ENCODE results near the gene CYFIP1.

CYFIP1 gene

DNA sequence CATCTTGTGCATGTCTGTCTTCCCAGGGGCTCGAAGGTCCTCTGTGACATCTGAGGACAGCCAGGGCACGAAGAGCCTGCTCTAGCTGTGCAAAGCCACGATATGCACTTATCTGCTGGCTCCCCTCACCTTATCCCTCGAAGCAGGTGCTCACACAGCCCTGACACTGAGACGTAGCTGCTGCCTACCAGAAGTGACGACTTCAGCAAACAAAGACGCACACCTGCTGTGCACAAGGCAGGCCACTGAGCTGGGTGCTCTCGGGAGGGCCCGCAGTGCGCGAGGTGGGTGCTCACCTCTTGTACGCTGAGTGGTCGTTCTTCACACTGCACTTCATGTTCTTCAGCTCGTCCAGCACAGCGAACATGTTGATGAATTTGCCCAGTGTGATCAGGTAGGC lies 37.3 kb downstream of the CYFIP1 start:
- TF ChIP-seq, protein P1, sequence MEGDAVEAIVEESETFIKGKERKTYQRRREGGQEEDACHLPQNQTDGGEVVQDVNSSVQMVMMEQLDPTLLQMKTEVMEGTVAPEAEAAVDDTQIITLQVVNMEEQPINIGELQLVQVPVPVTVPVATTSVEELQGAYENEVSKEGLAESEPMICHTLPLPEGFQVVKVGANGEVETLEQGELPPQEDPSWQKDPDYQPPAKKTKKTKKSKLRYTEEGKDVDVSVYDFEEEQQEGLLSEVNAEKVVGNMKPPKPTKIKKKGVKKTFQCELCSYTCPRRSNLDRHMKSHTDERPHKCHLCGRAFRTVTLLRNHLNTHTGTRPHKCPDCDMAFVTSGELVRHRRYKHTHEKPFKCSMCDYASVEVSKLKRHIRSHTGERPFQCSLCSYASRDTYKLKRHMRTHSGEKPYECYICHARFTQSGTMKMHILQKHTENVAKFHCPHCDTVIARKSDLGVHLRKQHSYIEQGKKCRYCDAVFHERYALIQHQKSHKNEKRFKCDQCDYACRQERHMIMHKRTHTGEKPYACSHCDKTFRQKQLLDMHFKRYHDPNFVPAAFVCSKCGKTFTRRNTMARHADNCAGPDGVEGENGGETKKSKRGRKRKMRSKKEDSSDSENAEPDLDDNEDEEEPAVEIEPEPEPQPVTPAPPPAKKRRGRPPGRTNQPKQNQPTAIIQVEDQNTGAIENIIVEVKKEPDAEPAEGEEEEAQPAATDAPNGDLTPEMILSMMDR (IDR thresholded peaks at IDR 0.05; ENCODE audit: low read depth, low read length, missing control alignments): no peak
- no peak for DNase-seq (ENCODE audit: extremely low read depth, low read depth)
- H3K4me3 ChIP-seq (replicated peaks; ENCODE audit: low read depth, low read length): no peak overlapping the region

DNA sequence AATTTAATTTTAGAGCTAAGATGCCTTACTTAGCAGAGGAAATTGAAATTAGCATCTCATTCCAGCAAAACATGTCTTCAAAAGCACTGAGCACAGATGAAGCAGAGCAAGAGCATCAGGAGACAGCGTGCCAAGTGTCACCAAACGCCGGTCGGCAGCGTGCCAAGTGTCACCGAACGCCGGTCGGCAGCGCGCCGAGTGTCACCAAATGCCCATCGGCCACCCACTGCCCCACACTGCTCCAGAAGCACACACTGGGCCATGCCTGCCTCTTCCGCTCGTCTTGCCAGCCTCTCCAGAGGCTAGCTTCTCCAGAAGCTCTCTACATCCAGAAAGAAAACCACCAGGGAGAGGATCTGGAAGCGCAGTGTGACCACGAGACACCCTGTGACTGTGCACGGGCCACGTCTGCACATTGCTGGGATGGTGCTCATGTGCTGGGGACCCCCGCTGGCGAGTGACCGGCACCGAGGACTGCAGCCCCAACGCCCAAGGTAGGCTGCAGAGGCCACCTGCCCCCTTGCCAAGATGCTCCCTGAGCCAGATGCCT lies 37.8 kb downstream of the CYFIP1 start:
- TF ChIP-seq, protein P1 (IDR thresholded peaks at IDR 0.05; ENCODE audit: low read depth, low read length, missing control alignments): no peak
- H3K4me3 ChIP-seq (replicated peaks; ENCODE audit: low read depth, low read length): no peak overlapping the region
- no peak for DNase-seq (ENCODE audit: extremely low read depth, low read depth)

DNA sequence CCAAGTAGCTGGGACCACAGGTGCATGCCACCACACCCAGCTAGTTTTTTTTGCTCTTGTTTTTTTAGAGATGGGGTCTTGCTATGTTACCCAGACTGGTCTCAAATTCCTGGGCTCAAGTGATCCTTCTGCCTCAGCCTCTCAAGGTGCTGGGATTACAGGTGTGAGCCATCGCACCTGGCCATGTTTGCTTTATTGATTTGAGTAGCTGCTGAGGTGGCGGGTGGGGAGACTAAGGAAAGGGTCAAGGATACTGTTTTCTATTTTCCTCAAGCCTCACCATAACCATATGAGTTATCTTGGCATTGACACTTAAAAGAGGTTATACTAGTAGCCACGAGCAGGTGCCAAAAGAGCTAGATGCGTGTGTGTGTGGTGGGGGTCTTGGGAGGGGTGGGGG lies 39.0 kb downstream of the CYFIP1 start:
- TF ChIP-seq, protein P1 (IDR thresholded peaks at IDR 0.05; ENCODE audit: low read depth, low read length, missing control alignments): no peak
- no peak overlapping the region for H3K4me3 ChIP-seq (replicated peaks; ENCODE audit: low read depth, low read length)
- DNase-seq (ENCODE audit: extremely low read depth, low read depth): no peak

DNA sequence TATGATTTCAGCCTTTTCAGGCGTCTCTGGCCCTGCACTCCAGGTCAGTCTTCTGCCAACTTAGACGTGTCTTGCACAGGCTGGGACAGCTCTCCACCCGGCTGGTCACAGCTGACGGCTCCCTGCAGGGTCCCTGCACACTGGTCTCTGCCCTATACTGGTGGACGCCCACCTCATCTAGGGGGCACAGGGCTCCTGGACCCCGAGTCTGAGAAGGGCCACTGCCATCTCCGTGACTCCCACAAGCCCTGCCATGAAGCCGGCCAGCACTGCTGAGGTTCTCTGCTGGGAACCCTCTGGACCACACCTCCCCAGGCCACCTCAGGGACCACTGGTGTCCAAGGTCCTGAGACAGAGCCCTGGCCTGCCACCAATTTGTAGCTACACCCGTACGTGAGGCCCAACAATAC lies 40.5 kb downstream of the CYFIP1 start:
- no peak for DNase-seq (ENCODE audit: extremely low read depth, low read depth)
- H3K4me3 ChIP-seq (replicated peaks; ENCODE audit: low read depth, low read length): no peak overlapping the region
- TF ChIP-seq, protein P1 (IDR thresholded peaks at IDR 0.05; ENCODE audit: low read depth, low read length, missing control alignments): no peak

DNA sequence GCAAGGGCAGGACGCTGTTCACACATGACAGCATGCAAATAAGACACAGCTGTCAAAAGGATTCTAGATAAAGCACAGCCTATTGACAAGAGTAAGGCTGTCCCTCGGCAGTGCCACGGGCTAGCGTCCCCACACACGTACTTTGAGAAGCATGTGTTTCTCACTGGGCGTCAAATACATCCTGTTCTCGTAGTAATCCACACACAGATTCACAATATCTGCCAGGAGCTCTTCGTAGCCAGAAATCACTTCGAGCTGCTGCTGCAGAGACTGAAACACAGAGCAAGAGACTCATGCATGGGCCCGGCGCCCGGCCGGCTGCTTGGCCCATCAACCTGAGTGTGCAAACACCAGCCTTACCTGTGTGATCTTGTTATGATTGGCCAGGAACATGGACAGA lies 41.1 kb downstream of the CYFIP1 start:
- H3K4me3 ChIP-seq (replicated peaks; ENCODE audit: low read depth, low read length): no peak overlapping the region
- TF ChIP-seq, protein P1 (IDR thresholded peaks at IDR 0.05; ENCODE audit: low read depth, low read length, missing control alignments): no peak
- no peak for DNase-seq (ENCODE audit: extremely low read depth, low read depth)

DNA sequence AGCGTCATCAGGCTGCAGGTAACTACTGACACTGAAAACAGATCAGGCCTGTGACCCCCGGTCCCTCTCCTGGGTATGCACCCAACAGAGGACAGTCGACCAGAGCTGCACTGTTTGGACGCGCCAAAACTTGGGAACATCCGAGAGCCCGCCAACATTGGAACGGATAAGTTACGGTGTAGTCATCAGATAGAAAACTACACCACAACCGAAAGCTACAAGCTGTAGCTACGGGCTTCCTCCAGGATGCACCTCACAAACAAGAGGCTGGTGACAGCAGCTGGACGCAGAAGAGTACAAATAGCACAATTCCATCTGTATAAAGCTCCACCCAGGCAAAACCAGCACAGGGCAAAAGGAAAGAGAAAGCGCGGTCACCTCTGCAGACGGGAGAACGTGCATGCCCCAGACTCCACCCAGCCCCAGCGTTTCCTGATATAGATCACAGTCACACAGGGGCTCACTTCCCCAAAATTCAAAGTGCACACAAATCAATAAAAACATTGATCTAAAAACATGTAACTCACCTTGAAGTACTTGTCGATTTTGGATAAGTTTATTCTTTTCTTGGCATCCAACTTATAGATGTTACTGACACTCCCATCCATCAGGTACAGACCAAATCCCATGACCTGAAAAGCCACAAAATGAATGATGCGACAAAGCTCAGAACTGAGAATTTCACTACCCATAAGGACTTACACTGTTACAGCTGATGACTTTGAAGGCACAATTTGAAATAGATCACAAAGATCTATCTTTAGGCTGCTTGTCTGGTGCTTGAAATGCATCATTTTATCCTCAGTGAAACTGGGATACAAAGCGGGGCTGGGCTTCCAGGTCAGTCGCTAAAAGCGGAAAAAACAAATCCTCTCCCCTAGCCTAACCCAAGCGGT lies 43.3 kb downstream of the CYFIP1 start:
- H3K4me3 ChIP-seq (replicated peaks; ENCODE audit: low read depth, low read length): no peak overlapping the region

More for the DNA sequence above, 43.3 kb downstream of the CYFIP1 start:
- no peak for DNase-seq (ENCODE audit: extremely low read depth, low read depth)
- TF ChIP-seq, protein P1 (IDR thresholded peaks at IDR 0.05; ENCODE audit: low read depth, low read length, missing control alignments): no peak
